ENCODE data around the gene A2M. TPM values are rescaled to one million over a fixed set of nuclear protein-coding genes. Genes with fewer than 3 reads are reported as not detected.

Gene A2M
- total and polyA plus RNA-seq, 2 donors (not counting 3 experiments of a cell fraction or from before 2014, with no cell fraction given) = 11.5 to 16.9 TPM

DNA sequence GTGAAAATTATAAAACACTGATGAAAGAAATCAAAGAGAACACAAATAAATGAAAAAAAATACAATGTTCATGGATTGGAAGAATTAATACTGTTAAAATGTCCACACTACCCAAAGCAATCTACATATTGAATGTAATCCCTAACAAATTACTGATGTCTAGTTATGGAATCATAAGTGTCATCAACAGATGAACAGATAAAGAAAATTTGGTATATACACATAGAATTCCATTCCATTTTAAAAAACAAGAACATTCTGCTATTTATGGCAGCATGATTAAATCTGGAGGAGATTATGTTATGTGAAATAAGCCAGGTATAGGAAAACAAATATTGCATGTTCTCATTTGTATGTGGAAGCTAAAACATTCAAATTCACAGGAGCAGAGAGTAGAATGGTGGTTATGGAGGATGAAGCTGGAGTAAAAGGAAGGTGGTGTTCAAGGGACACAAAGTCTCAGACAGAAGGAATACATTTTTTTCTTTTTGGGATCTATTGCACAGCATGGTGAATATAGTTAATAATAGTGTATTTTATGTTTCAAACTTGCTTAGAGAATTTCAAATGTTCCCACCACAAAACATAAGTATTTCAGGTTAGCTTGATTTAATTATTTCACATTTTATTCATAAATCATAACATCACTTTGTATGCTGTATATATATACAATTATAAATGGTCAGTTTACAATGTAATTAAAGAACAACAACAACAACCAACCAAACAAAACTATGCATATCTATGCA lies 28.5 kb downstream of the A2M start:
- Histone ChIP-seq H3K27ac (ENCODE audit: insufficient read depth, low read depth, low read length) (no peak overlapping the region), H3K9ac (replicated peaks; ENCODE audit: extremely low read depth, insufficient read depth, low read length) (no peak overlapping the region), H3K9me1 (replicated peaks; ENCODE audit: control insufficient read depth, extremely low read depth, insufficient read depth, low read length) (no peaks in the 10 kb centered on the region), H2AFZ (ENCODE audit: low read depth, low read length) (no peak overlapping the region), H3K4me1 (ENCODE audit: control insufficient read depth, extremely low read depth, insufficient read depth, low read length) (no peaks in the 10 kb centered on the region), H3K36me3 (ENCODE audit: control insufficient read depth in 2 of 2, extremely low read depth in 1 of 2, insufficient read depth in 2 of 2, low read length in 2 of 2) (no peaks in the 10 kb centered on the region), H3K9me3 (replicated peaks; ENCODE audit: control insufficient read depth, insufficient read depth, low read length) (no peaks in the 10 kb centered on the region), H3K4me3 (replicated peaks in 1 of 3; ENCODE audit: insufficient read depth in 1 of 3, low read depth in 1 of 3, low read length in 3 of 3) (no peak overlapping the region), H4K20me1 (replicated peaks; ENCODE audit: control insufficient read depth, extremely low read depth, insufficient read depth, low read length) (no peaks in the 10 kb centered on the region), H3K79me2 (ENCODE audit: control insufficient read depth, insufficient read depth, low read length) (no peaks in the 10 kb centered on the region), H3K27me3 (ENCODE audit: control insufficient read depth in 2 of 2, insufficient read depth in 2 of 2, low read length in 2 of 2) (peaks cover 0 to 10% of the 10 kb centered on the region in 2 experiments), H3K4me2 (ENCODE audit: insufficient read depth, low read length) (no peak overlapping the region)
- TF ChIP-seq MYC (IDR thresholded peaks at IDR 0.05; ENCODE audit: low read depth, low read length) = no peak
- no peak for TF ChIP-seq EZH2 (IDR thresholded peaks at IDR 0.05; ENCODE audit: borderline replicate concordance, low read depth, low read length, severe bottlenecking)
- no peak for TF ChIP-seq FOS (IDR thresholded peaks at IDR 0.05; ENCODE audit: borderline replicate concordance, insufficient read depth, low read length)
- no peak for TF ChIP-seq JUN (IDR thresholded peaks at IDR 0.05; ENCODE audit: borderline replicate concordance, insufficient read depth, insufficient read length, low read depth)
- TF ChIP-seq MAX (IDR thresholded peaks at IDR 0.05; ENCODE audit: insufficient read depth, insufficient read length) = no peak
- no peak for TF ChIP-seq POLR2A (IDR thresholded peaks at IDR 0.05; ENCODE audit: low read depth, low read length)
- no peak for TF ChIP-seq CTCF (IDR thresholded peaks at IDR 0.05; ENCODE audit: extremely low read depth in 1 of 2, insufficient read depth in 1 of 2, low read depth in 1 of 2, low read length in 2 of 2)
- TF ChIP-seq POLR2AphosphoS5 (IDR thresholded peaks at IDR 0.05; ENCODE audit: insufficient read depth, low read depth, low read length) = no peak
- TF ChIP-seq GATA2 (IDR thresholded peaks at IDR 0.05; ENCODE audit: insufficient read depth, insufficient read length, low read depth, low read length) = no peak
- FAIRE-seq = no peak
- CTCF ChIA-PET = interaction anchor here (1.4 kb wide), 1 partner anchor 38 kb away, joined by 4 read pairs; no protein-coding TSS in a partner anchor
- intact Hi-C loops (cut with micrococcal nuclease) (no loop called here), dilution Hi-C loops (cut with MboI; ENCODE audit: extremely low pct_ligation_motif_present, low sequenced_read_pairs) (no loop called here)
- POLR2A ChIA-PET = no interaction called here
- no peak for DNase-seq (ENCODE audit: low read depth, low spot score)
- BruUV-seq (replicated peaks) = no TSS peak
